Activated CD4-positive, alpha-beta T cell treated with anti-CD3 and anti-CD28 coated beads, Interleukin-2, amount 50 U/mL, for 48 hours (primary cell): ENCODE measurements around the gene PLPP4.

Experiments
- DNase-seq, 2 experiments: peaks; one replicate each; pipeline ENCODE4 v3.0.0-alpha.2; 2020

The PLPP4 gene

DNA sequence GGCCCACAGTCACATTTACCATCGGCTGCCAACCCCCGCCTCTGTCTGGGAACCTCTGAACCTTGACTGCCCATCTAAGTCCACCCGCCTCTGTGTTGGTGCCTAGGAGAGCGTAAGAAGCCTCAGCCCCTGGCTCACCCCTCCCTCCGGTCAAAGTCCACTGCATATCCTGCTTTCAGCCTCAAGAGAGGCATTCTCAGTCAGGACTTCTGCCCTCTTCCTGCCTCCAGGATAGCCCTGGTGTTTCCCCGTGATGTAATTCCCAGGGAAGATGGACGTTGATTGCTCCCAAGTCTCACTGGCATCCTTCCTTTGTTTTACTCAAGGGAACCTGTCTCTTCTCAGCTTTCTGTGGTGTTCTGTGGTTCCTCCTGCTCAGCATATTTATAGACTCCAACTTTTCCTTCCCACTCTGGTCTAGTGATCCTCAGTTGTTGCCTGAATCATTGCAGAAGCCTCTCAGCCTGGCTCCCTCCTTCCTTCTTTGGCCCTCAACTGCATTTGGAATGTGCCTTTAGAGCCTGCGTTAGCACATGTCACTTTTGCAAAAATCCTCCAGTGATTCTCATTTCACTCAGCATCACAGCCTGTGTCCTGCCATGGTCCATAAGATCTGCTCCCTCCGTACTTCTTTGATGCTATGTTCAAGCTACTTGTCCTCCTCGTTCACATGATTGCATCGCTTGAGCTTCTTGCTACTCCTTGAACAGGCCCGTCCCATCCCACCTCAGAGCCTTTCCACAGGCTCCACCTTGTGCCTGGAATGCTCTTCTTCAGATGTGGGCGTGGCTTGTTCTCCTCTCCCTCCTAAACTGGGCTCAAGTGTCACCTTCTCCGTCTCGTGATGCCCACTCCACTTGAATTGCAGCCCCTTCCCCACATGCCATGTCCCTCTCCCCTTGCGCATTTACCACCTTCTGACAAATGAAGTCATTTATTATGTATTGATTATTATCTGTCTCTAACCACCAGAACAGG lies 124.2 kb downstream of the PLPP4 start:
- no peak for DNase-seq

GRCh38 chr10:120582753-120583152 lies 125.7 kb downstream of the PLPP4 start:
- no peak for DNase-seq

DNA sequence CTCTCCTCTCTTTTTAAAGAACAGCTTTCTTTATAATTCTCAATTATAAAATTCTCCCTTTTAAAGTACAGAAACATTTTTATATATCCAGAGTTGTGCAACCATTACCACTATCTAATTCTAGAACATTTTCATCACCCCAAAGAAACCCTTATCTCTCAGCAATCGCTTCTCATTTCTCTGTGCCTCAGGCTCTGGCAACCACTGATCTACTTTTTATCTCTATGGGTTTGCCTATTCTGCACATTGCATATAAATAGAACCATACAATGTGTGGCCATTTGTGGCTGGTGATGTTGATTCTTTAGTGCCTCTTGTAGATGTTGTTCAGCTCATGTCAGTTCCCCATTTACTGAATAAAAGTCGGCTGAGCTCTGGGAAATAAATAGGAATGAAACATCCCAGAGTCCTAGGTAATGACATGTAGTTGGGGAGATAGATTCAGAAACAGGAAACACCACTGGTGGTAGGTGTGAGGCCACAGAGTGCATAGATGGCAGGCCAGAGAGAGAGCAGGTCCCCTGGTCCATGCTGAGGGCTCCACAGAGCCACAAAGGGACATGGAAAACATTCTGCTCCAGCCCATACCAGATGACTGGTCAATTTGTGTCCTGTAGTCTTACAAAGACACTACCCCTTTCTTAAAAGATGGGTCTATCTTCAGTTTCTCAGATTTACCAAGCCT lies 126.5 kb downstream of the PLPP4 start:
- no peak for DNase-seq

DNA sequence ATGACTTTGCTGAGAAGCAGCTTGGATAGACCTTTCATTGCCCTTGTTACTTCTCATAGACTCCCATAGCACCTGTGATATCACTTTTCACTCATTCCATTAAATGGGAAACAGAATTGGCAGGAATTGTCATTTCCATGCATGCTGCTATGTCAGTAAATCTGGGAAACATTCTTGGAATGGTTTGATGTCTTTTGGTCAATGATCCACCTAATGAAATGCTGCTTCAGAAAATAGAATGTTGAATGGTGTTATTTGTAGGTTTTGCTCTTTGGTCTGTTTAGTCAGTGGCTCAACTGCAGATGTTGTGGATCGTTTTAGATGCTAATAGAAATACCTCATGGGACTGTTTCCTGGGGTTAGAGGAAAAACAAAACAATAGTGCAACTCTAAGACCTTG lies 127.8 kb downstream of the PLPP4 start:
- no peak for DNase-seq

DNA sequence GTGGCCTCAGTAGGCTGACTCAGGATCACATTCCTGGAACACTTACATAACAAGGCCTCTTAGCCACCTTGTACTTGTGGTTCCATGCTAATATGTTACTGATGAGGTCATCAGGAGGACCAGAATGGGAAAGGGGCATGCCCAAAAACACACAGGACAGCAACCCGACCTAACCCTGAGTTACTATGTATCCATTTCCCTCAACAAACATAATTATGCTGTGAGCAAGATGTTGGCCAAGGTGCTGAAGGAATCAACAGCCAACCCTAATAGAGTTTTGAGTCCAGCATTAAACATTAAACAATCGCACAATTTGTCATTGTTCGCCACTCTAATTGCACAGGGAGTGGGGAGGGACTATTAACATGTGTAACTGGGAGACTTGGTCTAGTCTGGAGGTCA lies 129.4 kb downstream of the PLPP4 start:
- no peak for DNase-seq

- no peak for DNase-seq
Measured at GRCh38 chr10:120587061-120587460, 130.0 kb downstream of the PLPP4 start.

DNA sequence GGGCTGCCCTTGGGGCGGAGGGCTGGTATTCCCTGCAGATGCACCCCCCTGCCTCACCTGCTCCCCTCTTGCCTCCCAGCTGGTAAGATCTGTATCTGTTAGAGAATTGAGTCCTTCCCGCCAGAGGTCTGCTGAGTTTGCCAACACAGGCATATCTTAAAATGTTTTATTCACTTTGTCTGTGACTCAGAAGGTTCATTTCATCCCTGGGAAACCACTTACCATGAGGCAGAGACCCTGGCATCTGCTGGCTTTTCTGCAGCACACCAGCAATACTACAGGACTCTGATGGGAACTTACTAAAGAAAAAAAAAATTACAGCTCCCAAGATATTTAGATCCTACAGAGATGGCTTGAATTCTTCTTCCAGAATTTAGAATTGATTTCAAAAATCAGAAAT lies 131.3 kb downstream of the PLPP4 start:
- DNase-seq: no peak

GRCh38 chr10:120593693-120594092 lies 136.7 kb downstream of the PLPP4 start:
- no peak for DNase-seq

GRCh38 chr10:120597902-120598301 lies 140.9 kb downstream of the PLPP4 start:
- no peak for DNase-seq

DNA sequence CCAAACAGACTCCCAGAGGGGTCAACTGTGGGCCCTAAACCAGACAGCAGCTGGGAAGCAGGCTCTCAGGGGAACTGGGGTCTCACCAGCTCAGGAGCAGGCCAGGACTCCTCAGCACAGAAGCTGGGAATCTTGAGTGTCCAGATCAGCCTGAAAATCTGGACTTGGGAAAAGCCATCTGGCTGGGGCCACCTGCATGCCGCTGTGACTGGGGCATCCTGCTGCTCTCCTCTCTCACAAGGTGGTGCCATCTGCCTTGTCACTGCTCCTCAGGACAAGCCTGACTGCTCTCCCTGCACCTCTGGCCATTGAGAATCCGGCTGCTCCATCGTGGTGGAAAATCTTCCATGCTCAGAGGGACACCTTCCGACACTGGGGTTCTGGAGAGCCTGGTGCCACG lies 141.4 kb downstream of the PLPP4 start:
- DNase-seq: no peak

DNA sequence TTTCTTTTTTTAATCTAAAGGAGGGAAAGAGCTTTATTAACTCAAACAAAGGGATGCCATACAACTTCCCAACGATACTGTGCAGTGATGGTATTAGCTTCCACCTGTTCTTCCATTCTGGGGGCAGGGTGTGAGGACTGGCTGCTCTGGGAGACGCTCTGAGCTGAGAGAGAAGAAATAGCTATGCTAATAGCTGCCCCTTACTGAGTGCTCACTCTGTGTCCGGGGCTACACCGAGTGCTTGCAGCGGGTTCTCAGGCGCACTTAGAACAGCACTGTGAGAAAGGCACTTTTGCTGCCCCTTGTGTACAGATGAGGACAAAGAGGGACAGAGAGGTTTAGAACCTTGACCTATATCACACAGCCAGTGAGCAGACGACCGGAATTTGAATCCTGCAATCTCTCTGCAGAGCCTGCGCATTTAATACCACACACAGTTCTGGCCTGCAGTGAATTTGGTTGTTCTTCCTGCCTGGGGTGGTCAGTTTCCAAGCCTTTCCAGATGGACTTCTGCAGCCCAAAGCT lies 142.2 kb downstream of the PLPP4 start:
- no peak for DNase-seq

GRCh38 chr10:120600871-120601649 lies 144.0 kb downstream of the PLPP4 start:
- DNase-seq: no peak

DNA sequence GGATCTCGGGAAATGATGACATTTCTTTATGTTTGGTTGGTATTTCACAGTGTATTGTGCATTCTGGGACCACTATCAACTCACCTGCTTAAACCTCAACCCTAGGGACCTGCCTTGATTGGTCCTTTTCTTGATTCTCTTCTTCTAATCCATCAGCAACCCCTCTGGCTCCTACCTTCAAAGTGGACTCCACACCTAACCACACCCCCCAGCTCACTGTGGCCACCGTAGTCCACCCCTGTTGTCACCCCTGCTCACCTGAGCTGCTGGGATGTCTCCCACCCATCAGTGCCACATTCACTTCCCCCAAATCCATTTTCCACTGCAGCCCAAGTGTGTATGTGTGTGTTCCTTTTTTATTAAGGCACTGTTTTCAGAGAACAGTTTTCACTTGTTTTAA lies 145.0 kb downstream of the PLPP4 start:
- no peak for DNase-seq

- DNase-seq: no peak
Measured at GRCh38 chr10:120605410-120605809, 148.4 kb downstream of the PLPP4 start.

DNA sequence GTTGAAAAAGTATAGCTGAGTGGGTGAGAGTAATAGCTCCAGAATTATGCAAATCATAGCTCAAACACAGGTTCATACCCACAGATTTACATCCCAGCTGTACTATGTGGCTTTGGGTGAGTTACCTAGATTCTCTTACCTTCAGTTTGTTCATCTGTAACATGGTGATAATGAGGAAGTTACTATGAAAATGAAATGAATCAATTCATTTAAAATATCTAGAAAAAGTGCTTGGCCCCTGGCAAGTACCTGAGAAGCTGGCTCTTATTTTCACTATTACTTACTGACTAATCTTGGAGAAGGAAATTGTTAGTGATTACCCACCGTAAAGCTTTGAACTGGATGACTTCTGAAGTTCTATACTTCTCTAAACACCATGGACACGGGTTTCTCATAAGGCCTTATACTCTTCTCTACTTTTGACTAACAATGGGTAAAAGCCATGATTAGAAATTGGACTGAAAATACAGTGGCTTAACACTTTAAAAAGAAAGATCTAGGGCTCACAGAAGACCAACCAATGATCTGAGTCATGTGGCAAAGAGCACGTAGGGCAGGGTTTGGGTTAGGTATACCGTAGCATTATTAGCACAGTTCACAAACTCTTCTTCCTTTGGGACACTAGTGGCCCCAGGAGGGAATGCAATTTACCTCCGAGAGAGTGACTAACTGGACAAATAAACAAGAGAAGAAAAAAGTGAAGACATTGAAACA lies 149.2 kb downstream of the PLPP4 start:
- no peak for DNase-seq

DNA sequence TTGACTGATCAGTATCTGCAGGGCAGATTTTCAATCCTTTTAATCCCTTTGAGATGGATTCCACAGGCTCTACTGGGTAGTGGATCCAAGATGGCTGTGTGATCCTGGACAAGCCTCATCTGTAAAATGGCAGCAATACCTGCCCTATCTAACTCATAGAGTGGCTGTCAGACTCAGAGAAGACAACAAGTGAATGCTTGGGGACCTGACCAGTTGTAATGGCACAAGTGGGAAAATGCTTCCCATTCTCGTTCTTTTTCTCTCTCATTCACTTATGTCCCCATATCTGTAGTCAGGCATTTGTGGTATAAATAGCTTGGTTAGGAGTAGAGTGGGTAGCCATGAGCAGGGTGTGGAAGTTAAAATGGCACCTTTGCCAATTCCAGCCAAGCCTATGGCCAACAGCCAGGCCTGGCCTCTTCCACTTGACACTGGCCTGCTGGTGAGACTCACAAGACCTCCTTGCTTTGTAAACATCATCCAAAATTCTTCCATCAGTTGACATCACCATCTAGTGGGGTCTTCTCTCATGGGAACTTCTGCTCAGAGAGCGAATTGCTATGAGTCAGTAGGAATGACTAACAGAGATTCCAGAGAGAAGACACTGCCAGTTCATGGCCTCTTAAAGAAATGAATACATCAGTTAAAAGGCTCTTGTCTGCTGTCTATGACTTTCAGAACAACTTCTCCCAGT lies 150.1 kb downstream of the PLPP4 start:
- no peak for DNase-seq

DNA sequence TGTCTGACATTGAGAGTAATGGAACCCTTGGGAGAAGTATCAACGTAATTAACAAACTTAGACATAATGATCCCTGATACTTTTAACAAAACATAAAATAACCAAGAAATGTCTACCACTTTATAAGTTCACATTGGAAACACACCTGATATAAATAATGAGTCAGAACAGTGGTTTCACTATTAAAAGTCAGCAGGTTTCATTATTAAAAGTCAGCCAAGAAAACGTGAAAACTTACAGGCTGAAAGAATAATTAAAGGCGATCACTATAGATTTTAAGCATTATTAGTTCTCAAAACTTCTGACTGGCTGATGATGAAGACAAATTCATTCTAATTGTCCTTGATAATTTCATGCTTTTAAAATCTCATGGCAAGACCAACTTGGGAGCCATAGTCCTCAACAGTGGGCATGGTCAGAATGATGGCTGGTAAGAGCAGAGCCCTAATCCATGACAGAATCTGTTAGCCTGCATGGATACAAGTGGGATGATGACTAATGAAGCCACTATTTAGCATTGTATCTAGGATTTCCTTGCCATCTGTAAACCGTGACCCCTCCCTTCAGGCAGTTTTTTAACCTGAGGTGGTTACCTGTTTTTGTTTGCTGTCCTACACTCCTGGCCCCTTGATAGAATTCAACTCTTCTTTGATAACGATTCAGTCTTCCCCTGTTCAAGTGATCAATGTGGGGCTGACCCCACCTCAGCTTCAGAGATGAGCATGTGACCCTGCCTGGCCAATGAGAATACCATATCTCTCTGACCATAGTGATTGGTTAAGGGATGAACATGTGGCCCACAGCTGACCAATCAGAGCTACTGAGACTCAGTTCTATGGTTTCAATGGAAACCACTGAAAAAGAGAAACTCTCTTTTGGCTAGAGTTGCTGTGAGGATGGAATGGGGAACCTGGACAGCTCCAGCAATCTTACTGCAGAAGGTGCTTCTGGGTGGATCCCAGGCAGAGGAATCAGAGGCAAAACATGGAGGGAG lies 151.0 kb downstream of the PLPP4 start:
- DNase-seq: no peak

- no peak for DNase-seq
Measured at GRCh38 chr10:120609006-120609405, 152.0 kb downstream of the PLPP4 start.

DNA sequence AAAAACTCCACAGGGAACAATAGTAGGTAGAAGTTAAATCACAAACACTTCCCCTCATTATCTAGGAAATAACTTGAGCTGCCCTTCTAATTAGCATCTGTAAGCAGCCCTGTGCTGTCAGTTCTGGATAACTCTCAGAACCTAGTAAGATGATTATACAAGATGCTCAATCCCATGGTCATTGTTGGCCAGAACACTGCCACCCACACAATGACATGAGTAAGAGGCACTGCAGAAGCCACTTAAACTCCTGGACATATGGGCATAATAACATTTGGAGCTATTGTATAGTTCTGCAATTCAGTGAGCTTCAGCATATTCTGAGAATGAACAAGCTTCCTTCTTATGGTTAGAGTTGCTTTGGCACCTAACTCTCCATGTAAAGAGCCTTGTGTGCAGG lies 153.8 kb downstream of the PLPP4 start:
- no peak for DNase-seq

DNA sequence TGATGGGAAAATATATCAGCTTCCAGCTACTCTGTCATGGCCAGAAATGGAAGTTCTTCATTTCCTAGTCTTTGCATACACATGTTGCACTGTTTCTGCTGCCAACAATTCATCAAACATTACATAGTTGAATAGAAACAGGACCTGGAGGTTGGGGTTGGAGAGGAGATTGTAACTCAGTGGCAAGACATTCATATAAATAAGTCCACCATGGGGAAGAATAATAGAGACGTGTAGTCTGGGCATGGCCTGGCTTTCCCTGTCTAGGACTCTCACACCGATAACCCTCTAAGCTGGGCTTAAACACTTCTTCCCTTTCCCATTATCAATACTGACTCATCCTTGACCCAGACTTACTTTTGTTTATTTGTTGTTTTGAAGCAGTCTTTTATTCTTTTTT lies 155.7 kb downstream of the PLPP4 start:
- no peak for DNase-seq

DNA sequence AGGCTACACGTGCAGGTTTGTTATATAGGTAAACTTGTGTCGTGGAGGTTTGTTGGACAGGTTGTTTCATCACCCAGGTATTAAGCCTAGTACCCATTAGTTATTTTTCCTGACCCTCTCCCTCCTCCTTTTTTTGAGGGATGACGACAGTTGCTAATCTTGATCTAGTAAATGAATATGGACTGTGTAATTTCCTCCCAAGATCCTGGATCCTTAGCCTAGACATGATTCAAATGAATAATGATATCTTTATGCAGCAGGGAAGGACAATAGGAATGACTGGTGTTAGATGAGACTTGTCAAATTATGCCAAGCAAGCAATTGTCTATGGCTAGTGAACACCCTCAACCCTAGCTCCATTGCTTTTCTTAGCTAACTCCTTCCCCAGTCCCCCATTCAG lies 156.2 kb downstream of the PLPP4 start:
- no peak for DNase-seq
